Eye (tissue), 1 donor: ENCODE data around the gene YIPF4.
"Not testable (repeated sequence)": the region's sequence is repeated elsewhere in the genome, so short reads cannot be mapped to it uniquely, and the experiment has no call there.

ENCODE experiments used
- DNase-seq: peaks from one replicate; pipeline ENCODE4 v3.0.0-alpha.2; 2015

Gene YIPF4

GRCh38 chr2:32289165-32289999, 11.7 kb downstream of the YIPF4 start:
- DNase-seq: no peak

GRCh38 chr2:32290000-32290339, 12.3 kb downstream of the YIPF4 start:
- no peak for DNase-seq

DNA sequence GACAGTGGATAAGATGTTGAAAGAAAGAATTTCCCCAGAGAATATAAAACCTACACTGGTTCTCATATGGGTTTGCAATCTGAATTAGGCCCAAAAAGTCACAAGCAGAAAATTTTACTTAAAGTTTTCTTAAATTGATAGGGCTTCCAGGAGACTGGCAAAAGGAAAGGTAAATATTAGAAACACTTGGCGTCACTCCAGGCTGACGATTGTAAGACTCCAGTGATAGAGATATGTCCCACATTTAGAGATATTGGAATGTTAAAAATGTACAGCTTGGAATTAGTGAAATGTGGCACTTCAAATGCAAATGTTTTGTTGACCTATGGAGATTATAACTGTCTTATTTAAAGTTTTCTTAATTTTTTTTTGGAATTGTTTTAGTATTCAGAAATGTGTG, 14.0 kb downstream of the YIPF4 start:
- DNase-seq: no peak

- not testable (repeated sequence) for DNase-seq
Observed at GRCh38 chr2:32293493-32293892, 15.8 kb downstream of the YIPF4 start.

DNA sequence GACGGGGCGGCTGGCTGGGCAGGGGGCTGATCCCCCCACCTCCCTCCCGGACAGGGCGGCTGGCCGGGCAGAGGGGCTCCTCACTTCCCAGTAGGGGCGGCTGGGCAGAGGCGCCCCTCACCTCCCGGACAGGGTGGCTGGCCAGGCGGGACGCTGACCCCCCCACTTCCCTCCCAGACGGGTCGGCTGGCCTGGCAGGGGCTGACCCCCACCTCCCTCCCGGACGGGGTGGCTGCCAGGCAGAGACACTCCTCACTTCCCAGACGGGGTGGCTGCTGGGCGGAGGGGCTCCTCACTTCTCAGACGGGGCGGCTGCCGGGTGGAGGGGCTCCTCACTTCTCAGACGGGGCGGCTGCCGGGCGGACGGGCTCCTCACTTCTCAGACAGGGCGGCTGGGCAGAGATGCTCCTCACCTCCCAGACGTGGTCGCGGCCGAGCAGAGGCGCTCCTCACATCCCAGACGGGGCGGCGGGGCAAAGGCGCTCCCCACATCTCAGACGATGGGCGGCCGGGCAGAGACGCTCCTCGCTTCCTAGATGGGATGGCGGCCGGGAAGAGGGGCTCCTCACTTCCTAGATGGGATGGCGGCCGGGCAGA, 16.4 kb downstream of the YIPF4 start:
- DNase-seq: not testable (repeated sequence)

GRCh38 chr2:32310577-32310976, 32.9 kb downstream of the YIPF4 start:
- no peak for DNase-seq

- no peak for DNase-seq
Observed at GRCh38 chr2:32314886-32315285, 37.2 kb downstream of the YIPF4 start.

GRCh38 chr2:32328679-32329078, 51.0 kb downstream of the YIPF4 start:
- not testable (repeated sequence) for DNase-seq

DNA sequence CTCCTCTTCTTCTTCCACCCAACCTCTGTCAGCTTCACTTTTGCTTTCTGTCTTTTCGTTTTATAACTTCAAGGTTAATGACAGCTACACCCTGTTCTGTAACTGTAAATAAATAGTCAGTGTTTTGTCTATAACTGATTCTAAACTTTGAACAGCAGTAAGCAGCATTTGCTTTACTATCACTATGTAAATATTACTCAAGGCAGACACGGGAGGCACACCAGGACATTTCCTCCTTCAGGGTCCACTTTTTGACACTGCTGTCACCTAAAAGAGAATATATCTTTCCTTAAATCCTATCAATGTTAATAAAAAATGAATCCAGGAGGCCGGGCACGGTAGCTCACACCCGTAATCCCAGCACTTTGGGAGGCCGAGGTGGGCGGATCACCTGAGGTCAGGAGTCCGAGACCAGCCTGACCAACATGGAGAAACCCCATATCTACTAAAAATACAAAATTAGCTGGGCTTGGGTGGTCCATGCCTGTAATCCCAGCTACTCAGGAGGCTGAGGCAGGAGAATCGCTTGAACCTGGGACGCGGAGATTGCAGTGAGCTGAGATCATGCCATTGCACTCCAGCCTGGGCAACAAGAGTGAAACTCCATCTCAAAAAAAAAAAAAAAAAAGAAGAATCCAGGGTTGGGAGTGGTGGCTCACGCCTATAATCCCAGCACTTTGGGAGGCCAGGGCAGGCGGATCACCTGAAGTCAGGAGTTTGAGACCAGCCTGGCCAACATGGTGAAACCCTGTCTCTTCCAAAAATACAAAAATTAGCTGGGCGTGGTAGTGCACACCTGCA, 51.7 kb downstream of the YIPF4 start:
- DNase-seq: not testable (repeated sequence)

GRCh38 chr2:32330136-32330535, 52.4 kb downstream of the YIPF4 start:
- DNase-seq: no peak

DNA sequence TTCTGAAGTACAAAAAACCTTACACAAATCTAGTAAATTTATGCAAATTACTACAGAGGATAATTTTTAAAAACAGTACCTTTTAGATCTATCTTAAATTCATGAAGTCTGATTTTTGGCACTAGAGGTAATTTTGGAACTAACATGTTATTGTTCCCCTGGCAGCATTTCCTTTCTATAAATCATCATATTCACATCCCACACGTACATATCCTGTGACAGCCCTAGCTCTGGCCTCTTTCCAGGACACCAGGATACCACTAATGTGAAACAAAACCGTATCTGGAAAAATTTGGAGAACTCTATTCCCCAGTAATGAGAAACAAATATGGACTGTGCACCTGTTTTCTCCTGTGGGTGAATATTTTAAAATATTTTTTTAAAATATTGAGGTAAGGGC, 65.1 kb downstream of the YIPF4 start:
- no peak for DNase-seq

DNA sequence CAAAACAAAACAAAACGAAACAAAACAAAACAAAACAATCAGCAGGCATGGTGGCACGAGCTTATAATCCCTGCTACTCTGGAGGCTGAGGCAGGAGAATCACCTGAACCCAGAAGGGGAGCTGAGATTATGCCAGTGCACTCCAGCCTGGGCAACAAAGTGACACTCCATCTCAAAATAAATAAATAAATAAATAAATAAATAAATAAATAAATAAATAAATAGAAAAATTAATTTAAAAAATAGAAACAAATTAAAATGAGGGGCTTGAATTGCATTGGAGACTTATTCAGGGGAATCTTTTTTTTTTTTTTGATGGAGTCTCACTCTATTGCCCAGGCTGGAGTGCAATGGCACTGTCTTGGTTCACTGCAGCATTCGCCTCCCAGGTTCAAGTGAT, 73.1 kb downstream of the YIPF4 start:
- DNase-seq: not testable (repeated sequence)

- DNase-seq: no peak
Observed at GRCh38 chr2:32355976-32356680, 78.4 kb downstream of the YIPF4 start.

- peak; percentile 99 for DNase-seq
Observed at GRCh38 chr2:32356681-32357317, 79.1 kb downstream of the YIPF4 start, which contains the start of gene BIRC6. Gene BIRC6 (plus strand): TSS chr2:32357023. CDS start chr2:32357162, 139 bp downstream.

DNA sequence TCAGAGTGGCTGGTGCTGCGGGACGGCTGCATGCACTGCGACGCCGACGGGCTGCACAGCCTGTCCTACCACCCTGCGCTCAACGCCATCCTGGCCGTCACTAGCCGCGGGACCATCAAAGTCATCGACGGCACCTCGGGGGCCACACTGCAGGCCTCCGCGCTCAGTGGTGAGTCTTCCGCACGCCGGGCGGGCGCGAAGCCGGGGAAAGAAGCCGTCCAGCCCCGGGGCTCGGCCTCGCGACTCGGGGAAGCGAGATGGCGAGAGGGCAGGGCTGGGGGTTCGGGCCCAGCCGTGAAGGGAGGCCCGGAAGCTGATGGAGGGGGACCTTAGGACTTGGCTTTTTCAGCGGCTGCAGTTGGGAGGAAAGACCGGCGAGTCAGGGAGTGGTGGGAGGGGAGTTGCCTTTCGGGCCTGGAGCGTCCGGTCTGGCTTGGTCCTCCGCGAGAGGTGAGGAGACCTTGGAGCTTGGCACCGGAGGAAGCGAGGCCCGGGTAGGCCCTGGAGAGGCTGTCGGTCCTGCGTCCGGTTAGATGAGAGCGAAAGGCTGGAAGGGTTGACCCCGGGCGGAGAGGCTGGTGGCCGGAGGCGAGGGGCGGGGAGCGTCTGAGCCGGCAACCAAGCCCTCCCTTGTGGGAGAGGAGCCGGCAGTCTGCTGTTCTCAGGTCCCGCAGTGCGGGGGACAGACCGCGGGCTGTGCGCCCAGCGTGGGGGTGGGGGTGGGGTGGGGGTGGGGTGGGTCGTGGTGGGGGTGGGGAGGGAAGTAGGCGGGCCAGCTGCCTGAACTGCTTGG, 79.8 kb downstream of the YIPF4 start:
- no peak for DNase-seq

GRCh38 chr2:32358111-32358482, 80.4 kb downstream of the YIPF4 start:
- DNase-seq: peak; percentile 56

GRCh38 chr2:32360416-32360815, 82.7 kb downstream of the YIPF4 start:
- DNase-seq: no peak

- DNase-seq: not testable (repeated sequence)
Observed at GRCh38 chr2:32362997-32363396, 85.3 kb downstream of the YIPF4 start.

DNA sequence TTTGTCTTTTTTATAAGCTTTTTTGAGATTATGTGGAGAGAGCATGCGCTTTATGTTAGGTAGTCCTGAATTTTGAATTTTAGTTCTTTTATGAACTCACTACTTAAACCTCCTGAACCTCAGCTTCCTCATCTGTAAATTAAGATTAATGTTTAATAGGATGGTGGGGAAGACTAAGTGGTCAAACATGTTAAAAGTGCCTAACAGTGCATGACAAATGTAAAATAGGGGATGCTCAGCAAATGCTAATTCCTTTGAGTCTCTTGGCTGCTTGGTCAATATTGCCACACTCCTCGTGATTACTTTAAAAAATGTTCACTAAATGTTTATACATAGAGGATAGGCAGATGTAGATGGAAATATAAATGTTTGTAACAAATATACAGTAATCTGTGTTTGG, 85.9 kb downstream of the YIPF4 start:
- no peak for DNase-seq

DNA sequence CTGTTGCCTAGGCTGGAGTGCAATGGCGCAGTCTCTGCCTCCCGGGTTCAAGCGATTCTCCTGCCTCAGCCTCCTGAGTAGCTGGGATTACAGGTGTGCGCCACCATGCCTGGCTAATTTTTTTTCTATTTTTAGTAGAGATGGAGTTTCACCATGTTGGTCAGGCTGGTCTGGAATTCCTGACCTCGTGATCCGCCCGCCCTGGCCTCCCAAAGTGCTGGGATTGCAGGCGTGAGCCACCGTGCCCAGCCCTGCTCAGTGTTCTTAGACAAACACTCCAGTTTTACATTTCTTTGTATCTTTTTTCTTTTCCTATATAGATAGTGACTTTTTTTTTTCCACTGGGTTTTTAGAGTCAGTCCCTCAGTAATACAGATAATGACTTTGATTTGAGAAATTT, 86.6 kb downstream of the YIPF4 start:
- not testable (repeated sequence) for DNase-seq

- not testable (repeated sequence) for DNase-seq
Observed at GRCh38 chr2:32365679-32366078, 88.0 kb downstream of the YIPF4 start.
